HepG2 (cell line): ENCODE measurements around the gene CLASRP. TPM values are rescaled to one million over a fixed set of nuclear protein-coding genes. Genes with fewer than 3 reads are reported as not detected.
A peak's percentile ranks its signal among the peaks of the same experiment; 100 is the strongest.

Experiments
- AFF4 ChIP-seq: sonication (generic); formaldehyde crosslinking; IDR thresholded peaks from 2 replicates; pipeline ENCODE4 v1.4.0; 2020; ENCODE audit warnings: missing genetic modification reagents
- AKNA ChIP-seq: sonication (generic); formaldehyde crosslinking; IDR thresholded peaks from 2 replicates; pipeline ENCODE4 v1.4.0; 2020; ENCODE audit warnings: missing genetic modification reagents, borderline replicate concordance
- DPF2 ChIP-seq: sonication (generic); formaldehyde crosslinking; IDR thresholded peaks from 2 replicates; pipeline ENCODE4 v1.4.0; 2020; ENCODE audit warnings: mild to moderate bottlenecking, low read depth, missing genetic modification reagents, borderline replicate concordance
- HDAC6 ChIP-seq: fragments of 200-600 bp; sonication (generic); IDR thresholded peaks from 2 replicates; pipeline ENCODE4 v1.7.0; 2017; ENCODE audit warnings: mild to moderate bottlenecking, antibody characterized with exemption, low read length, low read depth
- MAZ ChIP-seq, 2 experiments: sonication (generic) in 1 of 2; formaldehyde crosslinking in 1 of 2; IDR thresholded peaks; 2 replicates each; pipeline versions ENCODE4 v1.5.0 to v1.6.1; 2012 to 2020; ENCODE audit warnings: low read depth in 2 of 2, mild to moderate bottlenecking in 2 of 2, borderline replicate concordance in 1 of 2, improper control_type of control experiment in 1 of 2, low read length in 1 of 2, missing genetic modification reagents in 1 of 2, moderate library complexity in 1 of 2
- NR2F1 ChIP-seq, 2 experiments: fragments of 450-650 bp in 1 of 2; formaldehyde crosslinking in 1 of 2; IDR thresholded peaks; 2 replicates each; pipeline versions ENCODE4 v1.5.0 to v1.6.1; 2016 to 2020; ENCODE audit warnings: mild to moderate bottlenecking in 1 of 2, missing compliant biosample characterization in 1 of 2, missing genetic modification reagents in 1 of 2, moderate library complexity in 1 of 2
- PREB ChIP-seq: sonication (generic); formaldehyde crosslinking; IDR thresholded peaks from 2 replicates; pipeline ENCODE4 v1.4.0; 2020; ENCODE audit warnings: missing genetic modification reagents
- SMC3 ChIP-seq: IDR thresholded peaks from 2 replicates; pipeline ENCODE4 v1.6.1; 2011; ENCODE audit warnings: low read length, improper control_type of control experiment
- TCF12 ChIP-seq, 2 experiments: fragments of 450-650 bp in 1 of 2; sonication (generic) in 1 of 2; formaldehyde crosslinking in 1 of 2; IDR thresholded peaks; 2 replicates each; pipeline versions ENCODE4 v1.6.1 to v1.8.0; 2017 to 2022; ENCODE audit warnings: antibody characterized with exemption in 1 of 2, mild to moderate bottlenecking in 1 of 2, missing genetic modification reagents in 1 of 2, moderate library complexity in 1 of 2
- ZNF136 ChIP-seq: sonication (generic); formaldehyde crosslinking; IDR thresholded peaks from 2 replicates; pipeline ENCODE4 v1.8.1; 2022; ENCODE audit warnings: low read depth, mild to moderate bottlenecking, moderate library complexity, missing genetic modification reagents
- ZNF33A ChIP-seq: sonication (generic); formaldehyde crosslinking; IDR thresholded peaks from 2 replicates; pipeline ENCODE4 v1.5.1; 2020; ENCODE audit warnings: missing genetic modification reagents, mild to moderate bottlenecking, moderate library complexity, borderline replicate concordance
- ZNF510 ChIP-seq: sonication (generic); formaldehyde crosslinking; IDR thresholded peaks from 2 replicates; pipeline ENCODE4 v1.4.0; 2020; ENCODE audit warnings: low read depth, mild to moderate bottlenecking, missing genetic modification reagents
- ZNF556 ChIP-seq: sonication (generic); formaldehyde crosslinking; IDR thresholded peaks from 2 replicates; pipeline ENCODE4 v1.4.0; 2020; ENCODE audit warnings: mild to moderate bottlenecking, missing genetic modification reagents, borderline replicate concordance
- ZNF562 ChIP-seq: sonication (generic); formaldehyde crosslinking; IDR thresholded peaks from 2 replicates; pipeline ENCODE4 v1.8.0; 2022; ENCODE audit warnings: missing genetic modification reagents, borderline replicate concordance
- ZNF83 ChIP-seq: sonication (generic); formaldehyde crosslinking; IDR thresholded peaks from 2 replicates; pipeline ENCODE4 v1.4.0; 2020; ENCODE audit warnings: missing genetic modification reagents, mild to moderate bottlenecking, borderline replicate concordance
- polyA plus RNA-seq, 8 experiments: library from polyadenylated mRNA; depleted of rRNA in 3 of 8; stranded (reverse) in 7 of 8; unstranded in 1 of 8; fragments of >200 nt; fragmentation: Illumina TruSeq in 4 of 8; extraction: Trizol in 4 of 8; gene quantifications; 2 replicates each; pipeline versions ENCODE4 v1.2.1 to v1.2.3, GENCODE V29; 2011 to 2016; ENCODE audit warnings: low read depth in 4 of 8, missing spikeins in 1 of 8, mixed read lengths in 1 of 8; ENCODE audit not compliant: insufficient read depth in 1 of 8
- total RNA-seq, 5 experiments: library from RNA; depleted of rRNA; stranded (reverse); fragments of >200 nt; fragmentation: Illumina TruSeq; extraction: Trizol; gene quantifications; 2 replicates each; pipeline ENCODE4 v1.2.3, GENCODE V29; 2016; ENCODE audit warnings: low read depth in 1 of 5

The CLASRP gene
- total and polyA plus RNA-seq, 2 of the 13 experiments (the other 11 are each of a cell fraction or from before 2014, with no cell fraction given), result 32.0 to 51.4 TPM

- TF ChIP-seq SMC3 (no peak), AKNA (no peak), TCF12 (IDR thresholded peaks at IDR 0.05) (no peak), TCF12 (CRISPR knock-in tag; IDR thresholded peaks at IDR 0.05) (no peak), HDAC6 (no peak), NR2F1 (CRISPR knock-in tag; IDR thresholded peaks at IDR 0.05) (peak in 1 of 2 experiments; percentile 42; a peak in 1 of 4 replicates), PREB (CRISPR knock-in tag) (no peak), DPF2 (CRISPR knock-in tag) (no peak), ZNF136 (CRISPR knock-in tag) (0 out of 2 replicates have a peak, but pooled peaks have one; percentile 26), ZNF33A (CRISPR knock-in tag) (0 out of 2 replicates have a peak, but pooled peaks have one; percentile 81), AFF4 (CRISPR knock-in tag) (no peak), ZNF562 (CRISPR knock-in tag) (no peak), ZNF83 (CRISPR knock-in tag) (no peak), ZNF556 (CRISPR knock-in tag) (no peak; the same call in 1 of the 2 replicates), MAZ (IDR thresholded peaks at IDR 0.05; ENCODE audit: borderline replicate concordance, low read depth, low read length) (peak; percentile 92), MAZ (CRISPR knock-in tag; IDR thresholded peaks at IDR 0.05; ENCODE audit: low read depth) (peak; percentile 63), ZNF510 (CRISPR knock-in tag) (no peak)
These were observed 54.2 kb downstream of the CLASRP start, which contains the start of gene PPP1R37 (continued) for GRCh38 chr19:45092747-45093678.
